GM18867 (cell line): ENCODE data around the gene SPNS2.

Experiments used
- ATAC-seq: cut with Tn5 transposase; IDR thresholded peaks from one replicate; pipeline ENCODE4 v1.9.1; 2021; ENCODE audit warnings: mild to moderate bottlenecking, moderate library complexity; ENCODE audit not compliant: unreplicated experiment

Gene SPNS2

DNA sequence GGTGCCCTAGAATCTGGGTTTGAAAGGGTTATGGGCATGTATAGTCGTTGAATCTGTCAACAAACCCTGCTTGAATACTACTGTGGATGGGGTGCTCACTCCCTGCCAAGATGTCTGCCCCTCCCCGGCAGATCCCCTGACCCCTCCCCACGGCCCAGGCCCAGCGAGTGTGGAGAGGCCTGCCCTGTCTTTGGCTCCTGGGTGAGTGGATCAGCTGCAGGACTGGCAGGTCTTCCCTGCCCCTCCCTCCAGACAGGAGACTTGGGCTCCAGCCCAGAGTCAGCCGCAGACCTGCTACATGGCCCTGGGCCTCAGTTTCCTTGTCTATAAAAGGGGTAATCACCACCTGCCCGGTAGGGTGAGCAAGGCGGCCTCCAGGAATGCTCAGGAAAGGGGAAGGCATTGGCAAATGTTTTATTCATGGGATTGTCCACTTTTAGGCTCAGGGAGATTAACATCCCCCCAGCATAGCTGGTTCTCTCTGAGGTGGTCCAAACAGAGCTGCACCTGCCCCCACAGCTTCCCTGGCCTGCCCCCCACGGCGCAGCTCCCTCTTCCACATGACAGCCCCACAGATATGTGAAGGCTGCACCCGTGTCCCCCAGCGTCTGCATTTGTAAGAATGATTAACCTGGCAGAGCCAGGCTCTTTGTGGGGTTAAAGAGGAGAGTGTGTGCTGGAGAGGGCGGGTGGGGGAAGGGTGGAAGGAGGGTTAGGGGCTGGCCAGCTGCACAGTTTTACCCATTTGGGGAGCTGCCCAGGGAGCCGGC lies 18.5 kb upstream of the SPNS2 start:
- no peak for ATAC-seq

DNA sequence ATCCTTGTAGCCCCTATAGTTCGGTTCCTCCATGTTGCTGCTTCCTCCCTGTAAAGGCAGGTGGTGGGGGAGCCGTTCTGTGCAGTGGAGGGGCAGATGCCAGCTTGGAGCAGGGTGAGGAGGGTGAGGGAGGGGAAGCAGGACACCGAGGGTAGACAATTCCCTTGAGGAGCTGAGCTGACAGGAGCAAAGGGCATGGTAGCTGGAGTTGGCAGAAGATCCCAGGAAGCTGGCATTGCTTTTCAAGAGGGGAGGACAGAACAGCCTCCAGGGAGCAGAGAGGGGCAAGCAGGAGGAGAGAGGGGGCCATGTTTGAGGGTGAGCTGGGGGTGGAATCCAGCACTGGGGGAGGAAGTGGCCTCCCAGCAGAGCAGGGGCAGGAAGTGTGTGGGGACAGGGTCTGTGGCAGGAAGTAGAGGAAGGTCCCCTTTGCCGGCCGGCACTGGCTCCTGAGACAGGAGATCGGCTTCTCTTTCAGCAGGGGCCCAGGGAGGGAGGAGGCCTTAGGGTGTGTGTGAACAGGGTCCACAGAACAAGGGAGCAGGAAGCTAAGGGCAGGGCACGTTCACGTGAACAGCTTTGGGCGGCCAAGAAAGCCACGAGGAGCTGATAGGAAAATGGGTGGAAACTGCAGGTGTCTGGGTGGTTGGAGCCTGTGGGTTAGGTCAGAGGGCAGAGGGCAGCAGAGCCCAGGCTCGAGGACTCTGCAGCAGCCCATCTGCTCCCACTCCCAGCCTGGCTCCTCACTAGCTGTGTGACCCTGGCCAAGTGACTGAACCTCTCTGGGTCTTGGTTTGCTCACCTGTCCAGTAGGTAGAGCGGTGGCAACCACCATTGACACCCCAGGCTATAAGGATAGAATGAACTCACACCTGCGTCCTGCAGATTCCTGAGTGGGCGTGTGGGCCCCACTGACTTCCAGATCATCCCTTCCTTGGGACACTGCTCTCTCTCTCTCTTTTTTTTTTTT lies 17.5 kb upstream of the SPNS2 start:
- no peak for ATAC-seq

DNA sequence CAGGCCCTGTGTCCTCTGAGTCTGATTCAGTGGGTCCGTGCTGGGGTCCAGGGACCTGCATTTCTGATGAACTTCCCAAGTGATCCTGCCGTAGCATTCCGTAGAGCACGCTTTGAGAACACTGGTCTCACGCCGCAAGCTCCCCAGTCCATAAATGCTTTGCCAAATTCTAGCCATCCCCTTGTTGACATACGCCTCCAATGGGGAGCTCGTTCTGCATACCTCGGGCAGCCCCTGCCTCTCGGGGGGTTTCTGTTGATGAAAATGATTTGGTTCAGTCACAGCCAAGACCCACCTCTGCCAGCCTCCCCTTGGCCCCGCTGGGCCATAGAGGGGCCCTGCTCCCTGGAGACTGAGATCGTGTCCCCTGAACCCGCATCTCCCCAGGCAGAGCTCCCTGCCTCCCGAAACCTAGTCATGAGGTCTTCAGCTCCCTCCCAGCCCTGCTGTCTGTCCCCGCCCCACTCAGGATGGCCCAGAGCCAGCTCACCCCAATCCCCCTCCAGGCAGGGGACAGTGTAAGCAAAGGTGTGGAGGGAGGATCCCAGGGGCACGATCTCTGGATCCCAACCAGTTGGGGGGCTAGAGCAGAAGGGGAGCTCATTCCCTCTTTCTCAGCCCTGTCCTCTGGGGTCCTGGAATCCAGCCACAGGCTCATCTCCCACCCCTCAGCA lies 16.2 kb upstream of the SPNS2 start:
- ATAC-seq, result no peak

- ATAC-seq, result no peak
Measured at GRCh38 chr17:4483012-4483840, 15.5 kb upstream of the SPNS2 start.

DNA sequence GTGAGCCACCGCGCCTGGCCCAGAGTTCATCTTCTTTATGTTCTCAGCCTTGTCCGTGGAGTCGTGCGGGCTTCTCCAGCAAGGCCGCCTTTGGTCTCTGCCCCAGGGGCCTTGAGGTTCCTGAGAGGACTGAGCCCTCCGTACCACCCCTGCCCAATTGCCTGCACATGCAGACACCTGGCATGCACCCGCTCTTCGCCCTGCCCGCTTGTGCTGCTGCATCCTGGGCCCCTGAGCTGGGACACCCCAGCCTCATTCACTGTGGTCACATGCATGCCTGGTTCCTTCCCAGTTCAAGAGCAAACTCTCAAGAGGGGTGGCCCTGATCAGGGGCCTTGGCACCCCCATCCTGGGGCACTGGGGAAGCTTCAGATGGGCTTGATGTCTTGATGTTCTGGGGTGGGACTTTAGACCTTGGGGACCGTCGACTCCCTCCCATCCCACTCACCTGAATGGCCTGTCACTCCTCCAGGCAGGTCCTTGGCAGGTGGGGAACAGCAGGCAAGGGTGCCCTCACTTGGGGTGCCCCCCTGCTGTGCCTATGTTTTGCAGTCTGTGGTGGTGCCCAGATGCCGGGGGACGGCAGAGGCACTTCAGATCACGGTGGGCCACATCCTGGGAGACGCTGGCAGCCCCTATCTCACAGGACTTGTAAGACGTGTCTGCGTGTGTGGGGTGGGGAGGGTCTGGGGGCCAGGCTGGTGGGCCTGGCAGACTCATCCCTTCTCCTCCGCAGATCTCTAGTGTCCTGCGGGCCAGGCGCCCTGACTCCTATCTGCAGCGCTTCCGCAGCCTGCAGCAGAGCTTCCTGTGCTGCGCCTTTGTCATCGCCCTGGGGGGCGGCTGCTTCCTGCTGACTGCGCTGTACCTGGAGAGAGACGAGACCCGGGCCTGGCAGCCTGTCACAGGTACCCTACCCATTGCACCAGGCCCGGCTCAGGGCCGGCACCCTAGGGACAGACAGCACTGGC lies 12.7 kb upstream of the SPNS2 start:
- no peak for ATAC-seq

GRCh38 chr17:4487296-4487695 lies 11.4 kb upstream of the SPNS2 start:
- ATAC-seq, result no peak

DNA sequence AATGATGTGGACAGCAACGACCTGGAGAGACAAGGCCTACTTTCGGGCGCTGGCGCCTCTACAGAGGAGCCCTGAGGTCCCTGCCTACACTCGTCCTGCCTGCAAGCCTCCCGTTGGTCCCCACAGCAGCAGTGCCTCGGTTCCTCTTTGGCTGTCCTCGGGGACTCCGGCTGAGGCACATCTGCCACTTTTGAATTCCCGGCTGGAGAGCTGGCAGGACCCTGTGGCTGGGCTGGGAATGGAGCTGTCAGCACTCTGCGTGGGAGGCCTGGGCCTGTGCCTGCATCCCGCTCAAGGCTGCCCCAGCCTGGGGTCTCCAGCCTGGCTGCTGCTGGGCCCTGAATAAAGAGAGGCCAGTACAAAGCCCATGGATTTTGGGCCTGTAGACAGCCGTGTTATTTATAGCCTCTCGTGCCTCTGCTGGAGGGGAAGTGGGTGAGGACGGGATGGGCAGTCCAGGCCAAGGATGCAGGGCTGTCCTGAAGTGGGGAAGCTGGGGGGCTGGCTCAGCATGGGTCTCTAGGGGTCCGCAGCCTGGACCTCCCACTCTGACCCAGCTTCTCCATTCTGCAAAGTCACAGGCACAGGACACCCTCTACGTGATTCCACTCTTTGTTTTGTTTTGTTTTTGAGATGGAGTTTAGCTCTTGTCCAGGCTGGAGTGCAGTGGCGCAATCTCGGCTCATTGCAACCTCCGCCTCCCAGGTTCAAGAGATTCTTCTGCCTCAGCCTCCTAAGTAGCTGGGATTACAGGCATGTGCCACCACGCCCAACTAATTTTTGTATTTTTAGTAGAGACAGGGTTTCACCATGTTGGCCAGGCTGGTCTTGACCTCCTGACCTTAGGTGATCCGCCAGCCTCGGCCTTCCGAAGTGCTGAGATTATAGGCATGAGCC lies 10.6 kb upstream of the SPNS2 start:
- ATAC-seq, result no peak

- no peak for ATAC-seq
Measured at GRCh38 chr17:4488989-4489595, 9.6 kb upstream of the SPNS2 start.

DNA sequence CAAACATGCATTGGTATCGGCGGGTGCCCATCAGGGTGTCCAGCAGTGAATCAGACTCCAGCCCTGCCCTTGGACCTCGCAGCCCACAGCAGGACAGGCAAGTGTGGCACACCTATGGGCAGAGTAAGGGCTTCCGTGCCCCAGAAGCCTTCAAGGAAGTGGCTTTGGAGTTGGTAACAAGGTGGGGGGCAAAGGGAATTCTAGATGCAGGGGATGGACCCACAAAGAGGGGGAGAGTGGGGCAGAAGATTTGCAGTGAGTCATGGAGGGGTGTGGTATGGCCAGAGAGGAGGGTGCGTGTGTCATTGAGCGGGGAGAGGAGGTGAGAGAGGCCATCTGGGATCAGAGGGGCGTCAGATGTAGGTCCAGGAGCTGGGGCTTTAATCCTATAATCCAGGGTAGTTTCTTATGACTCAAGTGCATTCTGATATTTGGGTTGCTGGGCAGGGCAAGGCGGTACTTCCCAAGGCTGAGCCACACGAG lies 8.5 kb upstream of the SPNS2 start:
- ATAC-seq, result no peak

GRCh38 chr17:4490637-4491061 lies 8.0 kb upstream of the SPNS2 start:
- no peak for ATAC-seq

DNA sequence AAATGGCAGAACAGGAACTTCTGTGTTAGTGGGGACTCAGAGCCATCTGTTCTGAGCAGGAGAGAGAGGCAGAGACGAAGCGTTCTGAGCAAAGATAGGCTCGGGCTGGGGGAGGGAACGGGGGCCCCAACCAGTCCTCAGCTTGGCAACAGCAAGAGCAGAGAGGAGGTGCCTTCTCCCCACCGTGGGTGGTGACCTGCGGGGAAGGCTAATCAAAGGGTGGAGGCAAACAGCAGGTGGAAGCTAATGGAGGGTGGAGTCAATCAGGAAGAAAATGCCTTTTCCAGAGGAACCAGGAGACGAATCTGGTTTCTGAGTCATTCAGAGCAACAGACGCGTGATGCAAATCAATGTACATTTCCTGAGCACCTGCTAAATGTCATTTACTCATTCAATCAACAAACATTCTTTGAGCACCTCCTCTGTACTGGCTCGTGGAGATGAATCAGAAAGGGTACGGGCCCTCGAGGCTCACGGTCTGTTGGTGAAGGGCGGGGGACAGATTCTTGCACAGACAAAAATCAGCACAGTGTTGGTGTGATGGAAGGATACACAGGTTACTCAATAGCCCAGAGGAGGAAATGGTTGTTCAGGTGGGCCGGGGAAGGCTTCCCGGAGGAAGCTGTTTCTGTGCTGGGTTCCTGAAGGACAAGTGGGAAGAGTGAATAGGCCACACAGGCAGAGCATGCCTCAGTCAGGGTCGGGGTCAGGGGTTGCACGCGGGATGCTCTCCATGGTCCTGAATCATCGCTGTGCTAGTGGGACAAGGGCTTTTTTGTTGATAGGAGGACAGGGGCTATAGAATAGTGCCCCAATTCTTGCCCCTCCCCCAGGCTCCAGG lies 5.7 kb upstream of the SPNS2 start:
- ATAC-seq, result no peak

DNA sequence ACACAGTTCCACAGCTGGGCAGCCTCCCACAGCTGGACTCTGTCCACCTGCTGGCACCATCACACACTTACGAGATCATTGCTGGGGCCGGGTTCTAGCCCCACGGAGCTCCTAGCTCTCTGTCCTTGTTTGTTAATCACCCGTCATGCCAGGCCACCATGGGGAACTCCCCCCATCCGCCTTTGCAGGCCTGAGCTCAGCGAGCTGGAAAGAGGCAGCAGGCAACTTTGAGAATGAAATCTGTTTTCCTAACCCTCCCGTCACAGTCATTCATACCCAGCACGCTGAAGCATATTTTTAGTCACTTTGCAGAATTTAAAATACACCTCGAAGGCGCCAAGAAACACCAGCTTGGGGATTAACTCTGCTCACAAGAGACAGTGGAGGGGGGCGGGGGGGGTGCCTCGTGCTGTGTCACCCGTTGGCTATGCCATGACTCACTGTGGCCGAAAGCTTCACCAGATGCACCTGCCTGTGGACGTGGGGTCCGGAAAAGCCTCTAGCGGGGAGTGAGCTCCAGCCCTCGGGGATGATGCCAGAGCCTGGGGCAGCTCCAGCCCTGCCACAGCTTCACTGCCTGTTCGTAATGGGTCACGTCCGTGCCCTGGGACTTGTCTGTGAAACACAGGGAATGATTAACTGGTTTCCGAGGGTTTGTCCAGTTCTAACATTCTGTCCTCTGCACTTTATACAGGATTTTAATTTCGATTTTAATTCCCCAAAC lies 1.4 kb upstream of the SPNS2 start:
- ATAC-seq, result no peak

DNA sequence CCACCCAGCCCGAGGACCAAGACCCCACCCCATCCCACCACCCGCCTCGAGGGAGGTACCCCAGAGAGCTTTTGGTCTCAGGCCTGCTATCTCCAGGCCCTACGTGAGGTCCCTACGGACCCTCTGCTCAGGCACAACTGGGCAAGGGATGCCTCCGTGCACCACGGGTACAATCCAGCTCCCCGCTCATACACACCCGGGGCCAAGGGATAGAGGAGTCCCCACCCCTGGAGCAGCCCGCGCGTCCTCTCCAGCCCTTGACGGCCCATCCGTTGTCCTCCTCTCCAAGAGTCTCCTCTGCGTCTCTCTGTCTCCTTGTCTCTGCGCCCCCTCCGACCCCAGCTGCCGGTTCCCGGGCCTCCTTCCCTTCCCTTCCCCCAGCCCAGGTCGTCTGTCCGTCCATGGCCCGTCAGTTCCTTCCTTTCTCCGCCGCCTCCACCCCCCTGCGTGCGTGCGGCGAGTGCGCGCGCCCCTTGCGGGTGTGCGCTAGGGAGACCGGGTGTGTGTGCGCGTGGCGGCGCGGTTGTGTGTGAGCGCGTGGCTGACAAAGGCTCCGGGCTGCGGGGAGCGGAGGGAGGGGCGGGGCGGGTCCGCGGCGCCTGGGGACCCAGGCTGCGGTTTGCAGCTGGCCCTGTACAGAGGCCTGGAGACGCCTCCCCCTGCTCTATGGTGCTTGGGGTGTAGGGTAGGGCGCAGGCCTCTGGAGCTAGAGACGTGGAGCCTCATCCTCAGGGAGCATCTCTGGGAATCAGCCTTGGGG lies 930 bp downstream of the SPNS2 start:
- no peak for ATAC-seq

DNA sequence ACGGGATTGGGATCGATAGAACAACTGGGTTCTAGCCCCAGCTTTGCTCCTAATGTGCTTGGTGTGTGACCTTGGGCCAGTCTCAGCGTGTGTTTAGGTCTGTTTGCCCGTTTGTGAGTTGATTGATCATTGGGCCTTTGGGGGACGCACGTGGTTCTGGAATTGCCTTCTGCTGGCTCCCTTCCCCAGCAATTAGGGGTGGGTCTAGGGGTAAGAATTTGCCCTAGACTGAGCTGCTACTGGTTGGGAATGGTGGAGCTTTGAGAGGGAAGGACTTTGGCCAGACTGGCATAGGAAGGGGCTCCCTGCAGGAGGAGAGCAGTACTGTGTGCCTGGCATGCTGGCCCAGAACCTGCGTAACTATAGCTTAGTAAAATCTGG lies 1.5 kb downstream of the SPNS2 start:
- no peak for ATAC-seq

DNA sequence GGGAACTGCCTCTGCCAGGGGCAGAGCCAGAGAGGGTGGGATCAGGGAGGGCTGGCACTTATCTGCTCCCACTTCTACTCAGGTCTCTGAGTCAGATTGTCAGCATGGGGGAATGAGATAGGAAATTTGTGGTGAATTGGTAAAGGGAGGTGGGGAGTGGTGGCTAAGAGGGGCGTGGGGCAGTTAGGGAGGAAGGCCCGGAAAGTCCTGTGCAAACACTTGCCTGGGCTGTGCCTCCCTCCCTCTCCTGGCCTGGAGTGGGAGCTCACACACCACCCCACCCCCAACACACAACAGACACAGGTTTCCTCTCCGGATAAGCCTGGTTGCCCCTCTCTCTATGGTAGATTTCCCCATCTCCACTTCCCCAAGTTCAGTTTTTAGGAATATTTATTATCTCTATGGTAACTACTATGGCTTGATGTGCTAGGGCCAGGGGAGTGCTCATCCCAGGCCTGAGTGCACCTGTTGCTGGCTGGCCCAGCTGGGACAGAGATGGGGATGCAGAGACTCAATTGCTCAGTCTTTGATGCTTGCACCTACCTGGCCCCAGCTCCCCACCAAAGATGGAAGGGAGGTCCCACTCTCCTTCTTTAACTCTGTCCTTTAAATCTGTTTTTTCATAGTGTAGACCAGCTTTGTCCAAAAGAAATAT lies 2.7 kb downstream of the SPNS2 start:
- no peak for ATAC-seq
